ENCODE results near the gene LSAMP. TPM values are rescaled to one million over a fixed set of nuclear protein-coding genes. Genes with fewer than 3 reads are reported as not detected.

The LSAMP gene
- 1.6 and 2.0 TPM in 2 replicates for total RNA-seq

DNA sequence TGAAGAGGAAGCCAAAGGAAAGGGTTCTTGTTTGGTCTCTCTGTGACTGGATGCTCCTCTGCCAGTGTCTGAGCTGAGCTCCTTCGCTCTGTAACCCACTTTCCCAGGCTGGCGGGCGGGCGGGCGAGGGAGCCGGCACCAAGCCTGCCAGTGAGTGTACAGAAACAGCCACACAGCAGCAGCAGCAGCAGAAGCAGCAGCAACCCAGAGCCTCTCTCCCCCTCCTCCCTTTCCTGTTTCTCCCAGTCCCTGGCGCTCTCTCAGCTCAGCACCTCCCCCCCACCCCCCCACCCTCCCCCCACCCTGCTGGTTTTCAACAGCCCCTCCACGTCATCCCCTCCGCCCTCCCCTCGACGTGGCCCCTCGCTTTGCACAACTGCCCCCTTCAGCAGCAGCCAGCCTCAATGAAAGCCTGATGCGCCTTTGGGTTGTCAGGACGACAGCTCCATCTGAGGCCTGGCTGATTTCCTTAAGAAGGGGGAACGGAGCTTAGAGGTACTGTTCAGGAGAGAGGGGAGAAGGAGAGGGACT lies at the start of gene LSAMP:
Gene LSAMP (minus strand): TSS at position 177 of the 531 bp plus-strand sequence.

